Testis (tissue), 3 donors: ENCODE measurements around the gene VWDE. TPM values are rescaled to one million over a fixed set of nuclear protein-coding genes. Genes with fewer than 3 reads are reported as not detected.

Experiments
- DNase-seq: peaks from one replicate; pipeline ENCODE4 v3.0.0-alpha.2; 2019
- H3K27ac ChIP-seq, 2 donors: fragments of 200-600 bp; sonication (generic); one replicate each; pipeline ENCODE4 v1.5.1; 2019
- H3K27me3 ChIP-seq: fragments of 200-600 bp; sonication (generic); one replicate; pipeline ENCODE4 v1.5.1; 2019
- H3K36me3 ChIP-seq: fragments of 200-600 bp; sonication (generic); one replicate; pipeline ENCODE4 v1.5.1; 2017; ENCODE audit warnings: low read depth; ENCODE audit errors: missing control alignments
- H3K4me1 ChIP-seq: fragments of 200-600 bp; sonication (generic); one replicate; pipeline ENCODE4 v1.5.1; 2019
- H3K4me3 ChIP-seq, 2 donors: fragments of 200-600 bp; sonication (generic); one replicate each; pipeline ENCODE4 v1.5.1; 2017 to 2019
- H3K9me3 ChIP-seq: fragments of 200-600 bp; sonication (generic); one replicate; pipeline ENCODE4 v1.5.1; 2017
- POLR2A ChIP-seq: fragments of 450-650 bp; IDR thresholded peaks from one replicate; pipeline ENCODE4 v1.6.1; 2017; ENCODE audit warnings: antibody characterized with exemption, mild to moderate bottlenecking, moderate library complexity
- WGBS, 2 donors: methylation state at CpG; one replicate each; pipeline ENCODE4 v1.1.5; 2018; 5-methylcytosine and 5-hydroxymethylcytosine counted together
- intact Hi-C: fragments of 100-400 bp; cut with DNase I; formaldehyde crosslinking; loops from one replicate; pipeline ENCODE4 v1.15.1; 2023; ENCODE audit warnings: low total_unique reads
- polyA plus RNA-seq: library from polyadenylated mRNA; stranded (reverse); fragments of 350-450 nt; fragmentation: Illumina TruSeq; extraction: RNeasy Lipid Tissue Mini Kit (QIAGEN cat#74804); gene quantifications from one replicate; pipeline ENCODE4 v1.2.3, GENCODE V29; 2014; ENCODE audit warnings: low read depth, low replicate concordance; ENCODE audit not compliant: insufficient read depth
- total RNA-seq, 2 donors: library from RNA; depleted of rRNA; stranded (reverse); fragments of >200 nt; gene quantifications; one replicate each; pipeline ENCODE4 v1.2.3, GENCODE V29; 2016
- TF ChIP-seq, protein P1 (sequence below), 3 experiments: fragments of 450-650 bp in 2 of 3; fragments of 200-600 bp in 1 of 3; sonication (generic) in 1 of 3; IDR thresholded peaks; one replicate each; pipeline ENCODE4 v1.5.1; 2016 to 2019; ENCODE audit warnings: antibody characterized with exemption in 3 of 3, mild to moderate bottlenecking in 2 of 3, moderate library complexity in 1 of 3

Gene VWDE
- total and polyA plus RNA-seq, 3 donors from 2014 or later: 0.45 to 6.6 (median 3.3) TPM

DNA sequence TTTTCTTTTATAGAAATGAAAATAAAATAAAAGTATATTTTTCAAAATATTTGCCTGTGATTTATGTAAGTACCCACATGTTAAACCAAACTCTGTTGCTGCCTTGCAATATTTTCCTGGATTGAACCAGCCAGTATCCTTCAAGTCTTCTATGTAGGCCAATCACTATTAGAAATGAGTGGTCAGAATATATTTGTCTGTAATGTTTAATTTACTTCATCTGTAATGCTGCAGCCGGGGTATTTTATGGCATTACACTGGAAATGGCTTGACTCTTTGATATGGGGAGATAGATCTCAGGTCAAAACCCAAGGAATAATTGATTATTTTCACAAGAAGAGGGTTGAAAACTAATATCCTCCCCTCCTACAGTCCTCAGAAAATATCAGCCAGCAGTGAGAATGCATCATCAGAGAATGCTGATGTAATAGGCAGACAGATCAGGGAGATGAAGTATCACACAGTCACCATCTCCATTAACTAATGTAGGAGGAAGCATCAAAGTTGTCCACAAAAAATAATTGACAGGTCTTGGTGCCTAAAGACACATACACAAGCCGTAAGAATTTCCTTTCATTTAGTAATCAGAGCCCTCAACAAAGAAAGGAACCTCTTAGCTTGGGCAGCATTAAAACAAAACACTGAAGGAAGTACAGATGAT lies 82.5 kb downstream of the VWDE start:
- WGBS, 2 donors: 84 to 95% methylated on average over 2 of the region's 2 CpGs
- intact Hi-C loops: no loop called here

DNA sequence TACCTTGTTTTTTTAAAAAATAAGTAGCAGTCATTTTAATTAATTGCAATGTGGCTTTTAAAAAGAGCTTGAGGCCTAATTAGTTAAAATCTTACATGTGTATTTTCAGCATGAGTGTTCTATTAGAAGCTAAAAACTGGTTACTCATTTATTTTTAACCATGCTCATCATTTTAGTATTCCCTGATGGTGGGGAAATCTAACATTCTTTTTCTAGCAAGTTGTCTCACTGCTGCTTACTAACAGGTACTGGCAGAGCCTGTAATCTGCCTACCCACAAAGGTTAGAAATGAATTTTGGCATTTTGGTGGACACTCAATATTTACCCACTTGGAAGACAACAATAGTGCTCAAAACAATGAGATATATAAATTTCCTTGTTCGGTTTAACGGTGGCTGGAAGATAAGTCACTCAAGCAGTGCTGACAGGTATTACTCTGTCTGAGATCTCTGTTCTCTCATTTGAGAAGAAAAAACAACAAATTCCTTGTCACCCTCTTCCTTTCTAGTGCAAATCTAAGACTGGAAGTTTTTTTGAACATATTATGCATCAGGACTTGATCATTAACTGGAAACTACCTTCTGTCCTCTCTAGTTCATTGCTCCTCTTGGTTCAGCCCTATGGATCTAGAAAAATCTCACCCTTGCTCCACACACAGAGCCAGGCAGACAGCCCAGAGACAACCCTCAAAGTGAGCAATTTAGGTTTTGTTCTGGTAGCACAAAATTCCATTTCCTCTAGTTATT lies 83.3 kb downstream of the VWDE start:
- H3K36me3 ChIP-seq: no peaks in the 10 kb centered on the region
- no peak overlapping the region for H3K27ac ChIP-seq
- intact Hi-C loops: no loop called here
- no peaks in the 10 kb centered on the region for H3K27me3 ChIP-seq
- 78 to 100% methylated on average over 2 of the region's 2 CpGs for WGBS, 2 donors
- no peak for TF ChIP-seq POLR2A
- TF ChIP-seq, protein P1, sequence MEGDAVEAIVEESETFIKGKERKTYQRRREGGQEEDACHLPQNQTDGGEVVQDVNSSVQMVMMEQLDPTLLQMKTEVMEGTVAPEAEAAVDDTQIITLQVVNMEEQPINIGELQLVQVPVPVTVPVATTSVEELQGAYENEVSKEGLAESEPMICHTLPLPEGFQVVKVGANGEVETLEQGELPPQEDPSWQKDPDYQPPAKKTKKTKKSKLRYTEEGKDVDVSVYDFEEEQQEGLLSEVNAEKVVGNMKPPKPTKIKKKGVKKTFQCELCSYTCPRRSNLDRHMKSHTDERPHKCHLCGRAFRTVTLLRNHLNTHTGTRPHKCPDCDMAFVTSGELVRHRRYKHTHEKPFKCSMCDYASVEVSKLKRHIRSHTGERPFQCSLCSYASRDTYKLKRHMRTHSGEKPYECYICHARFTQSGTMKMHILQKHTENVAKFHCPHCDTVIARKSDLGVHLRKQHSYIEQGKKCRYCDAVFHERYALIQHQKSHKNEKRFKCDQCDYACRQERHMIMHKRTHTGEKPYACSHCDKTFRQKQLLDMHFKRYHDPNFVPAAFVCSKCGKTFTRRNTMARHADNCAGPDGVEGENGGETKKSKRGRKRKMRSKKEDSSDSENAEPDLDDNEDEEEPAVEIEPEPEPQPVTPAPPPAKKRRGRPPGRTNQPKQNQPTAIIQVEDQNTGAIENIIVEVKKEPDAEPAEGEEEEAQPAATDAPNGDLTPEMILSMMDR (IDR thresholded peaks at IDR 0.05): no peak
- no peaks in the 10 kb centered on the region for H3K9me3 ChIP-seq
- H3K4me1 ChIP-seq: no peaks in the 10 kb centered on the region
- DNase-seq: no peak
- no peak overlapping the region for H3K4me3 ChIP-seq

More for the DNA sequence above, 82.5 kb downstream of the VWDE start:
- H3K36me3 ChIP-seq: no peaks in the 10 kb centered on the region
- TF ChIP-seq, protein P1 (IDR thresholded peaks at IDR 0.05): no peak
- TF ChIP-seq POLR2A: no peak
- H3K4me3 ChIP-seq: no peak overlapping the region
- H3K27ac ChIP-seq: no peak overlapping the region
- H3K4me1 ChIP-seq: no peaks in the 10 kb centered on the region
- no peaks in the 10 kb centered on the region for H3K9me3 ChIP-seq
- no peaks in the 10 kb centered on the region for H3K27me3 ChIP-seq
- no peak for DNase-seq

DNA sequence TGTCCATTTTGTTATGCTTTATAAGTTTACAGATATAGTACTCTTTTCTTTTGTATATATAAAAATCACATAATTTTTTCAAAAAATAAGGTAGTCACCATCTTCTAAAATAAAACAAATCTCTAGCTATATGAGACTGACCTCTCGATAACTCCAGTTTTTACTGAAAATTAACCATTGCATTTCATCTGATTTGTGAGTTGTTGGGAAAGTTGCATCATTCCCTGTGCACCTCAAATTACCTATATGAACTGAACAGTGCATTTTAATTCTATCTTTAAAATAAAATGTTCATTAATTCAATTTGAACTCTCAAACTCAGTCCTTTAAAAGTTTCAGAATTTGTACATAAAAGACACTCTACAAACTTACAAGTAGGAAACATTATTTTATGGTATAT lies 86.0 kb downstream of the VWDE start:
- H3K9me3 ChIP-seq: no peaks in the 10 kb centered on the region
- 93 to 96% methylated on average over 1 of the region's 1 CpG for WGBS, 2 donors
- H3K27me3 ChIP-seq: no peaks in the 10 kb centered on the region
- no peak for DNase-seq
- intact Hi-C loops: no loop called here
- no peaks in the 10 kb centered on the region for H3K4me1 ChIP-seq
- H3K27ac ChIP-seq: no peak overlapping the region
- no peak overlapping the region for H3K4me3 ChIP-seq
- TF ChIP-seq, protein P1 (IDR thresholded peaks at IDR 0.05): no peak
- TF ChIP-seq POLR2A: no peak
- H3K36me3 ChIP-seq: no peaks in the 10 kb centered on the region

DNA sequence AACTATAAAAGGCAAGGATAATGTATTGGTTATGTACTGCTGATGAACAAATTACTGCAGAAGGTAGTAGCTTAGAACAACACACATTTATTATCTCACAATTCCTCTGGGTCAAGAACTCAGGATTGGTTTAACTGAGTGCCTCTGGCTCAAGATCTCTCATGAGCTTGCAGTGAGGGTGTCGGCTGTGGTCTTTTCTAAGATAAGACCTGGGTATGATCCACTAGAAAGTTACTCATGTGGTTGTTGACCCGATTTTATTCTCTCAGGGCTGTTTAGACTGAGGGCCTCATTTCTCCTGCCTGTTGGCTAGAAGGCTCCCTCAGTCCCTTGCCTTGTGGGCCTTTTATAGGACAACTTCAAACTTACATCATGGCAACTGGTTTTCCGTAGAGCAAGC lies 86.7 kb downstream of the VWDE start:
- Histone ChIP-seq H3K27ac (no peak overlapping the region), H3K27me3 (no peaks in the 10 kb centered on the region), H3K4me3 (no peak overlapping the region), H3K36me3 (no peaks in the 10 kb centered on the region), H3K4me1 (no peaks in the 10 kb centered on the region), H3K9me3 (no peaks in the 10 kb centered on the region)
- intact Hi-C loops: no loop called here
- TF ChIP-seq, protein P1 (IDR thresholded peaks at IDR 0.05): no peak
- TF ChIP-seq POLR2A: no peak
- 63 to 73% methylated on average over 3 of the region's 3 CpGs for WGBS, 2 donors
- DNase-seq: no peak

DNA sequence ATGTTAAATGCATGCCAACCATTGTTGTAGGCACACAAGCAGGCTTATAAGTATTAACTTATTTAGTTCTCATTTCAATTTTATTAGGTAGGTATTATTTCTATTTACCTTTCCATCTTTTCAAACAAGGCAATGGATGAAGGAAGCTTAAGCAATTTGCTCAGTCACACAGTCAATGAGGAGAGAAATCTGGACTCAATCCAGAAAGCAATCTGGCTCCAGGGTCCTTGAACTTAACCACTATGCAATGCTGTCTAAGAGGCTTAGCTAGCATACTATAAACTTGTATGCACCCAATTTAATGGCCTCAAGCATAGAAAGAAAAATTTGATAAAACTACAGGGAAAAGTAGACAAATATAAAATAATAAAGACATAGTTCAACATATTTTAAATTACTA lies 88.6 kb downstream of the VWDE start:
- TF ChIP-seq, protein P1 (IDR thresholded peaks at IDR 0.05): no peak
- no peak for TF ChIP-seq POLR2A
- H3K9me3 ChIP-seq: no peaks in the 10 kb centered on the region
- H3K27me3 ChIP-seq: no peaks in the 10 kb centered on the region
- intact Hi-C loops: no loop called here
- H3K36me3 ChIP-seq: no peaks in the 10 kb centered on the region
- no peak for DNase-seq
- no peaks in the 10 kb centered on the region for H3K4me1 ChIP-seq
- no peak overlapping the region for H3K27ac ChIP-seq
- H3K4me3 ChIP-seq: no peak overlapping the region
